Activated CD8-positive, alpha-beta T cell treated with anti-CD3 and anti-CD28 coated beads, Interleukin-2, amount 10 ng/mL, durations not matched to agents 7 days and 5 days (primary cell): ENCODE results near the gene CBY1. TPM values are rescaled to one million over a fixed set of nuclear protein-coding genes. Genes with fewer than 3 reads are reported as not detected.

Experiments
- ATAC-seq: fragments of 150-1000 bp; cut with Tn5 transposase; one replicate; pipeline ENCODE4 v1.10.0; 2021; ENCODE audit warnings: moderate library complexity
- CTCF ChIA-PET: fragments of 350-600 bp; sonication (Branson Sonifier 250); formaldehyde crosslinking; loops from one replicate; lab custom pipeline; 2021; ENCODE audit warnings: antibody characterized with exemption; lab: Charles Lee
- POLR2A ChIA-PET: fragments of 350-600 bp; sonication (Branson Sonifier 250); formaldehyde crosslinking; loops from one replicate; lab custom pipeline; 2021; ENCODE audit warnings: antibody characterized with exemption; lab: Charles Lee
- DNase-seq: peaks from one replicate; pipeline ENCODE4 v3.0.0-alpha.2; 2020
- H3K27ac Mint-ChIP-seq: one replicate; pipeline ENCODE4 v1.8.0; 2021; ENCODE audit warnings: mild to moderate bottlenecking, mixed read lengths
- H3K27me3 Mint-ChIP-seq: one replicate; pipeline ENCODE4 v1.8.0; 2021; ENCODE audit warnings: low read depth, mixed read lengths
- H3K36me3 Mint-ChIP-seq: one replicate; pipeline ENCODE4 v1.8.0; 2021; ENCODE audit warnings: low read depth, mixed read lengths
- H3K4me1 Mint-ChIP-seq: one replicate; pipeline ENCODE4 v1.8.0; 2021; ENCODE audit warnings: low read depth, mixed read lengths
- H3K4me3 Mint-ChIP-seq: one replicate; pipeline ENCODE4 v1.8.0; 2021; ENCODE audit warnings: mild to moderate bottlenecking, mixed read lengths
- H3K9me3 Mint-ChIP-seq: one replicate; pipeline ENCODE4 v1.8.0; 2022; ENCODE audit warnings: mixed read lengths; ENCODE audit not compliant: insufficient read depth
- total RNA-seq, 2 experiments: library from RNA; stranded (reverse); gene quantifications; one replicate each; pipeline ENCODE4 v1.2.3, GENCODE V29; 2021

Gene CBY1
- total RNA-seq, 2 experiments from 2014 or later, result 11.6 to 13.6 TPM

DNA sequence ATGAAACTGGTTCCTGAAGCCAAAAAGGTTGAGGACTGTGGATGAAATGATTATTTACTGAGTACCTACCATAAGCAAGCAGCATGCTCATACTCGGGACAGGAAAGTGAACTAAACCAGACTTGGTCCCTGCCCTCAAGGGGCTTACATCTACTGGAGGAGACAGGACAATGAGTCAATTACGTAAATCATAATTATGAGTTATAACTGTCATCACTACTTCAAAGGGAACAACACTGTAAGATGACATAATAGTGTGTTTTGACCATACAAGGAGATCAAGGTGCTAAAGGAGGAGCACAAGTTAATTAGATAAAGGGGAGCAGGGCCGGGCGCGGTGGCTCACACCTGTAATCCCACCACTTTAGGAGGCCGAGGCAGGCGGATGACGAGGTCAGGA lies 2.7 kb upstream of the CBY1 start:
- ChIA-PET POLR2A (interaction anchor here (1.9 kb wide), 1 partner anchor 28 kb away, joined by 5 read pairs; the partner anchor contains the start of gene TOMM22), CTCF (interaction anchor here (0.8 to 1.1 kb wide), 2 partner anchors 28 to 46 kb away, joined by 3 to 4 read pairs; partner anchors contain the start of gene TOMM22)
- Mint-ChIP-seq H3K4me1 (peaks cover 19% of the 10 kb centered on the region), H3K27ac (no peak overlapping the region), H3K4me3 (no peak overlapping the region), H3K9me3 (no peaks in the 10 kb centered on the region), H3K27me3 (no peaks in the 10 kb centered on the region), H3K36me3 (no peaks in the 10 kb centered on the region)
- ATAC-seq, result no peak
- no peak for DNase-seq

- Mint-ChIP-seq H3K27me3 (no peaks in the 10 kb centered on the region), H3K36me3 (no peaks in the 10 kb centered on the region), H3K27ac (peak overlapping the region; percentile 98), H3K4me3 (peak overlapping the region; percentile 91), H3K9me3 (no peaks in the 10 kb centered on the region), H3K4me1 (peaks cover 19% of the 10 kb centered on the region)
- ATAC-seq (no peak), DNase-seq (no peak)
- ChIA-PET CTCF (no interaction called here), POLR2A (interaction anchor here (0.7 kb wide), 1 partner anchor 26 kb away, joined by 4 read pairs; the partner anchor contains the start of gene TOMM22)
Measured at GRCh38 chr22:38655519-38656255, 751 bp upstream of the CBY1 start.

DNA sequence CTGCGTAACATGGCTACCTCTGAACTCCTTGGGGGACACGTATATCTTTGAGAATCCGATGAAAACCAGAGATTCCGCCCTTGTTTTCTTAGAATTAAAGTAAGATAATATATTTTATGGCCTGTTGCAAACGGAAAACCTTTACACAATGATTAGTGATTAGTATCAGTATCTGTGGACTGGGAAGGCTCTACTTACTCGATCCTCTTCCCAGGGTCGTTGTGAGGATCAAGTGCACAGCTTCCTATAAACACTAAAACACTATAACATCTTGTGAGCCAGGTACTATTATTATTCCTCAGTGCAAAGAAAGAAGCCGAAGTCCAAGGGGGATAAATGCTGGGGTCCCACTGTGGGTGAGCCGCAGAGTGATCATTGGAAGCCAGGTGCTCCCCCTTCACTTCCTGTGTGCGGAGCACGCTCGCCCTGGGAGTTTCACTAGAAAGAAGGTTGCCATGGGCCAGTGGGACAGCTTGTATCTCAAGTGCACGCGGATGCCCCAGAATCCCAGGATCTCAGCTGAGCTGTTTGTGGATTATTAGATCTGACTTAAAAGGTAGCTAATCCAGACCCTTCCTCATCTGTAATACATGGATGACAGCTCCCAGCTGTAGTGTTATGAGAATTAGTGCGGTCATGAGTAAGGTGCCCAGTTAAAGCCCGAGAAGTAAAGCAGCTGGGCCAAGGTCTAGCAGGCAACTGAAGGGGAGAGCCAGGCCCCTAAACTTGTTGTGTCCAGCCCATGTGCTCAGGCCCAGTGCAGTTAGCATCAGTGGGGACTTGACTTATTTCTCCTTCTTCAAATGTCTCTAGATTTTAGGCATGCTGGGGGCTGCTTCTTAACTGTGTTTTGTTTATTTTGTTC lies 839 bp downstream of the CBY1 start:
- Mint-ChIP-seq H3K4me1 (peaks cover 19% of the 10 kb centered on the region), H3K27me3 (no peaks in the 10 kb centered on the region), H3K9me3 (no peaks in the 10 kb centered on the region), H3K36me3 (peaks cover 2% of the 10 kb centered on the region), H3K4me3 (peak overlapping the region; percentile 91), H3K27ac (peak overlapping the region; percentile 98)
- peak; percentile 64 for DNase-seq
- peak; percentile 37 for ATAC-seq
- ChIA-PET POLR2A (interaction anchor here (0.6 to 2.5 kb wide), 5 partner anchors 25 to 455 kb away, joined by 3 to 21 read pairs (median 3); partner anchors contain the start of genes MAFF and TOMM22), CTCF (interaction anchor here (0.8 to 1.8 kb wide), 3 partner anchors 13 to 85 kb away, joined by 3 to 9 read pairs (median 3); partner anchors contain the start of gene TOMM22)

GRCh38 chr22:38674888-38675287 lies 18.4 kb downstream of the CBY1 start:
- DNase-seq (no peak), ATAC-seq (no peak)
- Mint-ChIP-seq H3K4me1 (no peaks in the 10 kb centered on the region), H3K4me3 (no peak overlapping the region), H3K36me3 (peaks cover 17% of the 10 kb centered on the region), H3K27ac (no peak overlapping the region), H3K27me3 (no peaks in the 10 kb centered on the region), H3K9me3 (no peaks in the 10 kb centered on the region)
- ChIA-PET CTCF (interaction anchor here (0.7 kb wide), 1 partner anchor 30 kb away, joined by 5 read pairs; the partner anchor contains the start of gene GTPBP1), POLR2A (interaction anchor here (1.3 kb wide), 1 partner anchor 25 kb away, joined by 4 read pairs; no protein-coding TSS in a partner anchor)

DNA sequence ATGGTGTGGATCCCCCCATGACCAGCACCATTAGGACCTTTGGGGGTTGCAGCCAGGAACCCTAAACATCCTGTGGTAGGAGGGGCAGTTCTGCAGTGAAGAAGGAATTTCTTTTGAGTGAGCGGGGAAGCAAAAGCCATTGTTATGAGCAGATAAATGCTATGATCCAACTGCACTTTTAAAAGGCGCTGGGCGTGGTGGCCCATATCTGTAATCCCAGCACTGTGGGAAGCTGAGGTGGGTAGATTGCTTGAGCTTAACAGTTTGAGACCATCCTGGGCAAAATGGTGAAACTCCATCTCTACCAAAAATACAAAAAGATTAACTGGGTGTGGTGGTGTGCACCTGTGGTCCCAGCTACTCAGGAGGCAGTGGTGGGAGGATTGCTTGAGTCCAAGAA lies 19.4 kb downstream of the CBY1 start:
- Mint-ChIP-seq H3K4me1 (no peaks in the 10 kb centered on the region), H3K27ac (no peak overlapping the region), H3K27me3 (no peaks in the 10 kb centered on the region), H3K9me3 (no peaks in the 10 kb centered on the region), H3K36me3 (peaks cover 14% of the 10 kb centered on the region), H3K4me3 (no peak overlapping the region)
- ChIA-PET CTCF (no interaction called here), POLR2A (interaction anchor here (1.3 kb wide), 1 partner anchor 24 kb away, joined by 4 read pairs; no protein-coding TSS in a partner anchor)
- ATAC-seq (no peak), DNase-seq (no peak)

- peaks cover 23% of the 10 kb centered on the region for H3K4me1 Mint-ChIP-seq
- H3K4me3 Mint-ChIP-seq, result peak within 1 kb of the TSS; percentile 96
- H3K36me3 Mint-ChIP-seq, result peaks cover 33% of the 10 kb centered on the region
- peak; percentile 89 for DNase-seq
- POLR2A ChIA-PET, result interaction anchor here (0.6 to 4.7 kb wide), 21 partner anchors 8 to 1000 kb away, joined by 3 to 67 read pairs (median 4); partner anchors contain the start of genes C22orf23, CBY1, FAM227A and JOSD1
- H3K9me3 Mint-ChIP-seq, result no peaks in the 10 kb centered on the region
- CTCF ChIA-PET, result interaction anchor here (0.7 to 2.4 kb wide), 16 partner anchors 8 to 629 kb away, joined by 3 to 36 read pairs (median 4); partner anchors contain the start of genes CBY1, FAM227A, GTPBP1 and JOSD1
- no peaks in the 10 kb centered on the region for H3K27me3 Mint-ChIP-seq
- peak; percentile 97 for ATAC-seq
- peak within 1 kb of the TSS; percentile 95 for H3K27ac Mint-ChIP-seq
Measured at GRCh38 chr22:38681582-38682335, 25.3 kb downstream of the CBY1 start, which contains the start of gene TOMM22. TSS of gene TOMM22 (plus strand) at chr22:38681957. CDS start at chr22:38681979, 22 bp downstream.

GRCh38 chr22:38684895-38685294 lies 28.5 kb downstream of the CBY1 start:
- POLR2A ChIA-PET, result interaction anchor here (4.7 kb wide), 1 partner anchor 13 kb away, joined by 67 read pairs; the partner anchor contains the start of gene JOSD1
- peaks cover 55% of the 10 kb centered on the region for H3K36me3 Mint-ChIP-seq

GRCh38 chr22:38685761-38686160 lies 29.3 kb downstream of the CBY1 start:
- peaks cover 23% of the 10 kb centered on the region for H3K4me1 Mint-ChIP-seq
- H3K27ac Mint-ChIP-seq, result no peak overlapping the region
- POLR2A ChIA-PET, result interaction anchor here (1.0 kb wide), 1 partner anchor 13 kb away, joined by 3 read pairs; no protein-coding TSS in a partner anchor
- no peak overlapping the region for H3K4me3 Mint-ChIP-seq
- no peak for DNase-seq
- ATAC-seq, result no peak
- H3K36me3 Mint-ChIP-seq, result peaks cover 57% of the 10 kb centered on the region
- no peaks in the 10 kb centered on the region for H3K27me3 Mint-ChIP-seq
- no peaks in the 10 kb centered on the region for H3K9me3 Mint-ChIP-seq
- CTCF ChIA-PET, result no interaction called here

More at GRCh38 chr22:38684895-38685294, 28.5 kb downstream of the CBY1 start:
- Mint-ChIP-seq H3K4me3 (no peak overlapping the region), H3K27me3 (no peaks in the 10 kb centered on the region), H3K27ac (no peak overlapping the region), H3K9me3 (no peaks in the 10 kb centered on the region), H3K4me1 (peaks cover 23% of the 10 kb centered on the region)
- no peak for DNase-seq
- CTCF ChIA-PET, result no interaction called here
- ATAC-seq, result no peak

DNA sequence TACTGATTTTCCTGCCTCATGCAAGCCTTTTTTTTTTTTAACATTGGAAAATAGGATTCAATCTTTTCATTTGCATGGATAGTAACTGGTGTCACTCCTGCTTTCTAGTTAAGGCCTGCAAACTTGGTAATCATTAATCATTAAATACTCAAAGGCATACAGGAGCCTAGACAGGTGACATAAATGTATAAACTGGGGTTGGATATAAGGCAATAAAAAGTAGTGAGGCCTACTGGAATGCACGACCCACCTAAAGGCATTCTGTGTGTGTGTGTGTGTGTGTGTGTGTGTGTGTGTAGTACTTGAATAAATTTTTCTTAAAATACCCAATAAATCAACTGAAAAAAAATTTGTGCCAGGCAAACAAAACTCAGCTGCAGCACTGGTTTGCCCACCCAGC lies 33.2 kb downstream of the CBY1 start:
- DNase-seq (no peak), ATAC-seq (no peak)
- peaks cover 58% of the 10 kb centered on the region for H3K36me3 Mint-ChIP-seq
- H3K4me3 Mint-ChIP-seq, result no peak overlapping the region
- H3K27ac Mint-ChIP-seq, result no peak overlapping the region
- peaks cover 7% of the 10 kb centered on the region for H3K4me1 Mint-ChIP-seq
- no peaks in the 10 kb centered on the region for H3K27me3 Mint-ChIP-seq
- CTCF ChIA-PET, result interaction anchor here (1.4 kb wide), 1 partner anchor 8 kb away, joined by 3 read pairs; the partner anchor contains the start of gene TOMM22
- POLR2A ChIA-PET, result interaction anchor here (0.6 kb wide), 1 partner anchor 584 kb away, joined by 4 read pairs; no protein-coding TSS in a partner anchor
- H3K9me3 Mint-ChIP-seq, result no peaks in the 10 kb centered on the region

DNA sequence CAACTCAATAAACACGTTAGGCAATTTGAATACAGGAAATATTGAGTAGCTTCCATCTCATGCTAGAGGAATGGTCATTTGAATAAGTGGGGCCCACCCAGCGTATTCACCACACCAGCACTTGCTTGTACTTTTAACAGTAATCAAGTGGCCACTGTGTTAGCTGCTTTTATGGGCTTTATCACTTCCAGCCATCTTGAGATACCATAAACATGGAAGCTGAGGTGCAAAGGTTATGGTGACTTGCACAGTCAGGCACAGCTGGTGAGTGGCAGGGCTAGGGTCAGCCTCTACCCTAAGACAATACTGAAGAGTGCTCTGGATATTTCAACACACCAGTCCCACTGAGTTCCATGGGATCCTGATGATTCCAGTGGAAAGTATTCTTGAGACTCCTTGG lies 37.6 kb downstream of the CBY1 start:
- ATAC-seq, result no peak
- Mint-ChIP-seq H3K36me3 (peaks cover 57% of the 10 kb centered on the region), H3K4me1 (peaks cover 39% of the 10 kb centered on the region), H3K27ac (no peak overlapping the region), H3K9me3 (no peaks in the 10 kb centered on the region), H3K27me3 (no peaks in the 10 kb centered on the region), H3K4me3 (no peak overlapping the region)
- POLR2A ChIA-PET, result no interaction called here
- no peak for DNase-seq
- CTCF ChIA-PET, result no interaction called here
